Lower lobe of right lung (tissue), 2 donors: ENCODE measurements around the gene PTGFRN. TPM values are rescaled to one million over a fixed set of nuclear protein-coding genes. Genes with fewer than 3 reads are reported as not detected.
A peak's percentile ranks its signal among the peaks of the same experiment; 100 is the strongest.

Experiments
- ATAC-seq, 2 donors: fragments of 200-7000 bp; cut with Tn5 transposase; one replicate each; pipeline ENCODE4 v1.9.1; 2020 to 2022; ENCODE audit warnings: mild to moderate bottlenecking in 2 of 2, moderate library complexity in 2 of 2
- DNase-seq: peaks from one replicate; pipeline ENCODE4 v3.0.0-alpha.2; 2020
- H3K27ac ChIP-seq: fragments of 200-600 bp; one replicate; pipeline ENCODE4 v1.8.0; 2022
- H3K27me3 ChIP-seq: fragments of 200-600 bp; one replicate; pipeline ENCODE4 v1.8.0; 2022; ENCODE audit warnings: low read depth
- H3K36me3 ChIP-seq: fragments of 200-600 bp; one replicate; pipeline ENCODE4 v1.8.0; 2022; ENCODE audit warnings: mild to moderate bottlenecking
- H3K4me1 ChIP-seq: fragments of 200-600 bp; one replicate; pipeline ENCODE4 v1.8.0; 2022
- H3K4me3 ChIP-seq: fragments of 200-600 bp; one replicate; pipeline ENCODE4 v1.8.0; 2022; ENCODE audit warnings: mild to moderate bottlenecking
- H3K9me3 ChIP-seq: fragments of 200-600 bp; one replicate; pipeline ENCODE4 v1.8.0; 2022
- CTCF ChIP-seq: fragments of 200-600 bp; IDR thresholded peaks from one replicate; pipeline ENCODE4 v1.8.0; 2022; ENCODE audit warnings: antibody characterized with exemption, mild to moderate bottlenecking
- intact Hi-C: fragments of 100-400 bp; cut with DNase I; formaldehyde crosslinking; loops from one replicate; pipeline ENCODE4 v1.11.0; 2022
- total RNA-seq: library from RNA; stranded (reverse); fragmentation: NEBNext Ultra II Directional; extraction: Animal tissue kit (Norgen Biotek cat#: 25700); gene quantifications from one replicate; pipeline ENCODE4 v1.2.1, GENCODE V29; 2021
- donor health status: DM: no; HTN: yes; CAD: no; lungs with severe emphysema.

Gene PTGFRN
- total RNA-seq, 1 donor from 2014 or later = 31.1 TPM

- no peak for TF ChIP-seq CTCF
- peak overlapping the region; percentile 10 for H3K27ac ChIP-seq
- H3K36me3 ChIP-seq = no peaks in the 10 kb centered on the region
- intact Hi-C loops = no loop called here
- ATAC-seq = no peak
- H3K4me3 ChIP-seq = no peak overlapping the region
- no peaks in the 10 kb centered on the region for H3K9me3 ChIP-seq
- H3K4me1 ChIP-seq = no peaks in the 10 kb centered on the region
- no peak for DNase-seq
- no peaks in the 10 kb centered on the region for H3K27me3 ChIP-seq
Measured at GRCh38 chr1:117007719-117008013, 98.0 kb downstream of the PTGFRN start.

- intact Hi-C loops = no loop called here
- no peak for TF ChIP-seq CTCF
- Histone ChIP-seq H3K27me3 (no peaks in the 10 kb centered on the region), H3K36me3 (no peaks in the 10 kb centered on the region), H3K4me3 (no peak overlapping the region), H3K9me3 (no peaks in the 10 kb centered on the region), H3K27ac (no peak overlapping the region), H3K4me1 (no peaks in the 10 kb centered on the region)
- no peak for DNase-seq
- ATAC-seq = no peak
Measured at GRCh38 chr1:117008656-117009055, 98.9 kb downstream of the PTGFRN start.

- ATAC-seq = peak; percentile 50 to 71
- no peak for DNase-seq
- Histone ChIP-seq H3K9me3 (no peaks in the 10 kb centered on the region), H3K4me1 (no peaks in the 10 kb centered on the region), H3K4me3 (no peak overlapping the region), H3K27me3 (no peaks in the 10 kb centered on the region), H3K36me3 (no peaks in the 10 kb centered on the region), H3K27ac (peak overlapping the region; percentile 7)
- no peak for TF ChIP-seq CTCF
- intact Hi-C loops = no loop called here
Measured at GRCh38 chr1:117009132-117009531, 99.4 kb downstream of the PTGFRN start.

GRCh38 chr1:117010310-117010969, 100.7 kb downstream of the PTGFRN start:
- H3K27me3 ChIP-seq = no peaks in the 10 kb centered on the region
- no peak overlapping the region for H3K27ac ChIP-seq
- ATAC-seq (no peak), DNase-seq (no peak)
- no peaks in the 10 kb centered on the region for H3K9me3 ChIP-seq
- H3K36me3 ChIP-seq = no peaks in the 10 kb centered on the region
- intact Hi-C loops = no loop called here
- TF ChIP-seq CTCF = no peak
- no peak overlapping the region for H3K4me3 ChIP-seq
- H3K4me1 ChIP-seq = no peaks in the 10 kb centered on the region

GRCh38 chr1:117011334-117011733, 101.6 kb downstream of the PTGFRN start:
- Histone ChIP-seq H3K4me3 (no peak overlapping the region), H3K9me3 (no peaks in the 10 kb centered on the region), H3K27me3 (no peaks in the 10 kb centered on the region), H3K27ac (no peak overlapping the region), H3K36me3 (no peaks in the 10 kb centered on the region), H3K4me1 (no peaks in the 10 kb centered on the region)
- TF ChIP-seq CTCF = no peak
- DNase-seq (no peak), ATAC-seq (no peak)
- intact Hi-C loops = no loop called here
